IMR-90 (cell line): ENCODE data around the gene PCDHB6. TPM values are rescaled to one million over a fixed set of nuclear protein-coding genes. Genes with fewer than 3 reads are reported as not detected.
A peak's percentile ranks its signal among the peaks of the same experiment; 100 is the strongest.

Experiments
- ATAC-seq: fragments of 200-7000 bp; cut with Tn5 transposase; 2 replicates; pipeline ENCODE4 v1.9.1; 2020; ENCODE audit warnings: low read depth, mild to moderate bottlenecking, moderate library complexity
- BruUV-seq: library from RNA; stranded (reverse); fragments of 400-500 nt; replicated peaks from 2 replicates; lab custom pipeline; 2021; lab: Mats Ljungman, UMichigan
- CTCF ChIA-PET: fragments of 300-600 bp; formaldehyde crosslinking; extraction: SDS; loops from one replicate; lab custom pipeline; 2021; ENCODE audit warnings: antibody characterized with exemption; lab: Yijun Ruan, JAX
- POLR2A ChIA-PET: fragments of 300-600 bp; sonication (Branson Sonifier 250); formaldehyde crosslinking; loops from one replicate; lab custom pipeline; 2022; ENCODE audit warnings: antibody characterized with exemption; ENCODE audit not compliant: unreplicated experiment; lab: Charles Lee
- DNase-seq: peaks from one replicate; pipeline ENCODE4 v3.0.0; 2013
- H2AFZ ChIP-seq: replicated peaks from 2 replicates; pipeline ENCODE3; 2013; ENCODE audit warnings: low read length, mild to moderate bottlenecking; ENCODE audit not compliant: poor library complexity
- H2AK5ac ChIP-seq: 2 replicates; pipeline ENCODE4 v1.6.1; 2013; ENCODE audit warnings: low read depth, low read length, inconsistent platforms
- H2AK9ac ChIP-seq: replicated peaks from 2 replicates; pipeline ENCODE3; 2013; ENCODE audit warnings: mild to moderate bottlenecking, low read depth, low read length, moderate library complexity; ENCODE audit not compliant: poor library complexity
- H2BK120ac ChIP-seq: 2 replicates; pipeline ENCODE4 v1.6.1; 2013; ENCODE audit warnings: low read depth, low read length, inconsistent platforms
- H2BK15ac ChIP-seq: 3 replicates; pipeline ENCODE4 v1.6.1; 2013; ENCODE audit warnings: low read depth, low read length, inconsistent platforms
- H2BK20ac ChIP-seq: 2 replicates; pipeline ENCODE4 v1.6.1; 2013; ENCODE audit warnings: low read depth, mild to moderate bottlenecking, inconsistent platforms, low read length, moderate library complexity
- H2BK5ac ChIP-seq: 2 replicates; pipeline ENCODE4 v1.6.1; 2013; ENCODE audit warnings: mild to moderate bottlenecking, low read depth, low read length, inconsistent platforms; ENCODE audit not compliant: poor library complexity, severe bottlenecking
- H3K14ac ChIP-seq: replicated peaks from 2 replicates; pipeline ENCODE4 v1.6.1; 2013; ENCODE audit warnings: low read depth, low read length, inconsistent platforms
- H3K18ac ChIP-seq: 2 replicates; pipeline ENCODE4 v1.6.1; 2013; ENCODE audit warnings: low read depth, low read length, control low read depth
- H3K23ac ChIP-seq: 2 replicates; pipeline ENCODE4 v1.6.1; 2013; ENCODE audit warnings: low read depth, low read length, inconsistent platforms
- H3K27ac ChIP-seq: 2 replicates; pipeline ENCODE4 v1.5.1; 2013; ENCODE audit warnings: mild to moderate bottlenecking, control low read depth, low read length; ENCODE audit not compliant: insufficient read depth
- H3K27me3 ChIP-seq: 2 replicates; pipeline ENCODE4 v1.6.1; 2013; ENCODE audit warnings: low read length; ENCODE audit not compliant: control insufficient read depth, insufficient read depth
- H3K36me3 ChIP-seq: 2 replicates; pipeline ENCODE4 v1.6.1; 2013; ENCODE audit warnings: low read length, mixed read lengths; ENCODE audit not compliant: control insufficient read depth, insufficient read depth
- H3K4ac ChIP-seq: 2 replicates; pipeline ENCODE4 v1.6.1; 2013; ENCODE audit warnings: low read depth, low read length, inconsistent platforms
- H3K4me1 ChIP-seq: 2 replicates; pipeline ENCODE4 v1.6.1; 2013; ENCODE audit warnings: low read length, mixed read lengths; ENCODE audit not compliant: control insufficient read depth, insufficient read depth
- H3K4me2 ChIP-seq: 2 replicates; pipeline ENCODE4 v1.6.1; 2013; ENCODE audit warnings: low read depth, mild to moderate bottlenecking, control low read depth, low read length, moderate library complexity
- H3K4me3 ChIP-seq: 2 replicates; pipeline ENCODE4 v1.5.1; 2013; ENCODE audit warnings: low read depth, mild to moderate bottlenecking, control low read depth, low read length, moderate library complexity; ENCODE audit not compliant: insufficient read depth
- H3K56ac ChIP-seq: 2 replicates; pipeline ENCODE4 v1.6.1; 2013; ENCODE audit warnings: low read length, inconsistent platforms; ENCODE audit not compliant: insufficient read depth; ENCODE audit errors: extremely low read depth
- H3K79me1 ChIP-seq, 2 experiments: 2 replicates each; pipeline ENCODE4 v1.6.1; 2013; ENCODE audit warnings: low read length in 2 of 2, inconsistent platforms in 1 of 2, low read depth in 1 of 2
- H3K9ac ChIP-seq: 2 replicates; pipeline ENCODE4 v1.6.1; 2013; ENCODE audit warnings: low read depth, low read length, control low read depth
- H3K9me1 ChIP-seq: 2 replicates; pipeline ENCODE4 v1.6.1; 2013; ENCODE audit warnings: low read length, inconsistent platforms; ENCODE audit not compliant: insufficient read depth
- H3K9me3 ChIP-seq: 2 replicates; pipeline ENCODE4 v1.6.1; 2013; ENCODE audit warnings: low read length; ENCODE audit not compliant: control insufficient read depth, insufficient read depth
- H4K20me1 ChIP-seq: 2 replicates; pipeline ENCODE4 v1.6.1; 2013; ENCODE audit warnings: low read length, inconsistent platforms; ENCODE audit not compliant: insufficient read depth
- H4K5ac ChIP-seq: 2 replicates; pipeline ENCODE4 v1.6.1; 2013; ENCODE audit warnings: mild to moderate bottlenecking, low read depth, low read length, control low read depth
- H4K8ac ChIP-seq, 2 experiments: 2 replicates each; pipeline ENCODE4 v1.6.1; 2013; ENCODE audit warnings: low read depth in 2 of 2, low read length in 2 of 2, control low read depth in 1 of 2, inconsistent platforms in 1 of 2
- H4K91ac ChIP-seq: 2 replicates; pipeline ENCODE4 v1.6.1; 2013; ENCODE audit warnings: low read depth, low read length, inconsistent platforms; ENCODE audit not compliant: insufficient read depth
- BHLHE40 ChIP-seq: fragments of 150-350 bp; IDR thresholded peaks from 2 replicates; pipeline ENCODE4 v1.6.1; 2016; ENCODE audit warnings: mild to moderate bottlenecking, low read depth, low read length
- CEBPB ChIP-seq: IDR thresholded peaks from 2 replicates; pipeline ENCODE4 v1.6.1; 2012; ENCODE audit warnings: low read depth, low read length, improper control_type of control experiment
- CHD1 ChIP-seq: IDR thresholded peaks from 2 replicates; pipeline ENCODE4 v1.6.1; 2012; ENCODE audit warnings: low read depth, low read length, improper control_type of control experiment
- CTCF ChIP-seq: conservative IDR thresholded peaks from 2 replicates; pipeline ENCODE4 v1.5.1; 2012; ENCODE audit warnings: mild to moderate bottlenecking, low read depth, low read length, improper control_type of control experiment
- ELK1 ChIP-seq: fragments of 150-350 bp; IDR thresholded peaks from 2 replicates; pipeline ENCODE4 v1.6.1; 2016; ENCODE audit warnings: low read depth, mild to moderate bottlenecking, low read length, moderate library complexity, borderline replicate concordance
- FOS ChIP-seq: fragments of 150-350 bp; IDR thresholded peaks from 2 replicates; pipeline ENCODE4 v1.6.1; 2016; ENCODE audit warnings: low read depth, low read length
- MAFK ChIP-seq: IDR thresholded peaks from 2 replicates; pipeline ENCODE4 v1.6.1; 2012; ENCODE audit warnings: low read depth, low read length, improper control_type of control experiment
- MXI1 ChIP-seq: IDR thresholded peaks from 2 replicates; pipeline ENCODE4 v1.6.1; 2012; ENCODE audit warnings: low read depth, mild to moderate bottlenecking, low read length, moderate library complexity, borderline replicate concordance
- NFE2L2 ChIP-seq: fragments of 150-350 bp; IDR thresholded peaks from 2 replicates; pipeline ENCODE4 v1.6.1; 2016; ENCODE audit warnings: low read depth, mild to moderate bottlenecking, low read length
- POLR2A ChIP-seq: IDR thresholded peaks from 2 replicates; pipeline ENCODE4 v1.6.1; 2012; ENCODE audit warnings: mild to moderate bottlenecking, low read depth, low read length
- RAD21 ChIP-seq: IDR thresholded peaks from 2 replicates; pipeline ENCODE4 v1.6.1; 2012; ENCODE audit warnings: low read length, improper control_type of control experiment
- RCOR1 ChIP-seq: IDR thresholded peaks from 2 replicates; pipeline ENCODE4 v1.6.1; 2012; ENCODE audit warnings: mild to moderate bottlenecking, low read length, improper control_type of control experiment; ENCODE audit not compliant: insufficient replicate concordance
- RFX5 ChIP-seq: IDR thresholded peaks from 2 replicates; pipeline ENCODE4 v1.8.0; 2012; ENCODE audit warnings: low read depth, mild to moderate bottlenecking, low read length, moderate library complexity
- SMC3 ChIP-seq: fragments of 150-350 bp; IDR thresholded peaks from 2 replicates; pipeline ENCODE4 v1.6.1; 2016; ENCODE audit warnings: low read depth, mild to moderate bottlenecking, antibody characterized with exemption, low read length, moderate library complexity
- USF2 ChIP-seq: fragments of 150-350 bp; IDR thresholded peaks from 2 replicates; pipeline ENCODE4 v1.6.1; 2017; ENCODE audit warnings: mild to moderate bottlenecking, antibody characterized with exemption, low read length, low read depth
- WGBS, 2 experiments: methylation state at CpG; one replicate each; pipeline versions ENCODE4 v1.1.5 to v1.1.7; 2013; ENCODE audit warnings: missing lambda C conversion rate in 2 of 2; ENCODE audit not compliant: insufficient read length in 1 of 2; ENCODE audit errors: extremely low coverage in 2 of 2; 5-methylcytosine and 5-hydroxymethylcytosine counted together
- dilution Hi-C: fragments of 300-500 bp; cut with HindIII; formaldehyde crosslinking; loops from one replicate; pipeline ENCODE4 v1.14.3; 2018; ENCODE audit warnings: low sequenced_read_pairs; ENCODE audit not compliant: unreplicated experiment
- in situ Hi-C: fragments of 300-500 bp; cut with MboI; formaldehyde crosslinking; loops from 3 replicates; pipeline ENCODE4 v1.14.3; 2019; ENCODE audit warnings: low sequenced_read_pairs, inconsistent platforms, mixed read lengths
- intact Hi-C: fragments of 100-400 bp; cut with micrococcal nuclease; formaldehyde crosslinking; loops from 2 replicates; pipeline ENCODE4 v1.10.0; 2022
- polyA plus RNA-seq, 3 experiments: library from polyadenylated mRNA; depleted of rRNA; stranded (reverse); fragments of >200 nt; gene quantifications; 2 replicates each; pipeline ENCODE4 v1.2.3, GENCODE V29; 2012; ENCODE audit warnings: low replicate concordance in 1 of 3
- total RNA-seq: library from RNA; depleted of rRNA; stranded (reverse); fragments of >200 nt; gene quantifications from 2 replicates; pipeline ENCODE4 v1.2.3, GENCODE V29; 2012

PCDHB6 gene
- total and polyA plus RNA-seq, 2 of the 4 experiments (the other 2 are of a cell fraction), result under 0.01 to 0.07 TPM

- no TSS peak for BruUV-seq
- H4K91ac ChIP-seq, result no peak overlapping the region
- ChIA-PET POLR2A (no interaction called here), CTCF (no interaction called here)
- H3K14ac ChIP-seq, result no peak overlapping the region
- H3K56ac ChIP-seq, result no peak overlapping the region
- no peak overlapping the region for H2AK5ac ChIP-seq
- no peaks in the 10 kb centered on the region for H3K9me1 ChIP-seq
- H2AFZ ChIP-seq, result peak overlapping the region; percentile 59
- DNase-seq, result no peak
- intact Hi-C loops, result no loop called here
- peaks cover 15% of the 10 kb centered on the region; the same call in 1 of the 2 replicates for H3K9me3 ChIP-seq
- no peak overlapping the region for H3K9ac ChIP-seq
- no peak overlapping the region for H4K5ac ChIP-seq
- H3K4ac ChIP-seq, result no peak overlapping the region
- H2AK9ac ChIP-seq, result no peak overlapping the region
- no peak overlapping the region for H3K18ac ChIP-seq
- no peak overlapping the region for H4K8ac ChIP-seq
- H3K23ac ChIP-seq, result no peak overlapping the region
- H3K79me1 ChIP-seq, result no peaks in the 10 kb centered on the region
- dilution Hi-C loops, result no loop called here
- no peak overlapping the region for H3K27ac ChIP-seq
- no peaks in the 10 kb centered on the region for H3K36me3 ChIP-seq
- 33% methylated on average over 18 of the region's 33 CpGs; no CpG with 5 or more reads in 1 of the 2 experiments for WGBS, 2 experiments
- no peaks in the 10 kb centered on the region for H4K20me1 ChIP-seq
- no peaks in the 10 kb centered on the region for H3K4me1 ChIP-seq
- H3K4me2 ChIP-seq, result peak overlapping the region; percentile 81; the same call in 1 of the 2 replicates
- H2BK120ac ChIP-seq, result no peak overlapping the region
- no peaks in the 10 kb centered on the region for H3K27me3 ChIP-seq
- H2BK5ac ChIP-seq, result no peak overlapping the region
- in situ Hi-C loops, result no loop called here
- ATAC-seq, result no peak
- H2BK20ac ChIP-seq, result no peak overlapping the region
- H2BK15ac ChIP-seq, result no peak overlapping the region
- H3K4me3 ChIP-seq, result no peak overlapping the region; the same call in 1 of the 2 replicates
- no peak for TF ChIP-seq MXI1
- TF ChIP-seq BHLHE40, result no peak
- TF ChIP-seq USF2, result no peak
- no peak for TF ChIP-seq SMC3
- TF ChIP-seq RFX5, result no peak
- TF ChIP-seq ELK1, result no peak
- no peak for TF ChIP-seq NFE2L2
- TF ChIP-seq MAFK, result no peak
- no peak for TF ChIP-seq FOS
- no peak for TF ChIP-seq POLR2A
- no peak for TF ChIP-seq RCOR1
- no peak for TF ChIP-seq CHD1
- no peak for TF ChIP-seq CEBPB
- TF ChIP-seq CTCF, result no peak
- no peak for TF ChIP-seq RAD21
These were observed 551 bp downstream of the PCDHB6 start for GRCh38 chr5:141150224-141150992.
